HG02840 (cell line): ENCODE data around the gene NKD1.
A peak's percentile ranks its signal among the peaks of the same experiment; 100 is the strongest.

Source experiments
- ATAC-seq: cut with Tn5 transposase; IDR thresholded peaks from one replicate; pipeline ENCODE4 v1.9.1; 2021; ENCODE audit warnings: mild to moderate bottlenecking, moderate library complexity, moderate number of reproducible peaks; ENCODE audit not compliant: unreplicated experiment, low FRiP score

NKD1 gene

GRCh38 chr16:50537533-50538290, 10.5 kb upstream of the NKD1 start:
- no peak for ATAC-seq

GRCh38 chr16:50538411-50539052, 9.7 kb upstream of the NKD1 start:
- ATAC-seq: no peak

GRCh38 chr16:50539053-50539695, 9.0 kb upstream of the NKD1 start:
- ATAC-seq: no peak

- no peak for ATAC-seq
Observed at GRCh38 chr16:50539822-50540710, 8.1 kb upstream of the NKD1 start.

GRCh38 chr16:50540711-50541007, 7.5 kb upstream of the NKD1 start:
- no peak for ATAC-seq

- ATAC-seq: no peak
Observed at GRCh38 chr16:50542703-50543102, 5.5 kb upstream of the NKD1 start.

- ATAC-seq: no peak
Observed at GRCh38 chr16:50546125-50546524, 2.1 kb upstream of the NKD1 start.

GRCh38 chr16:50547340-50548124, 664 bp upstream of the NKD1 start:
- ATAC-seq: peak; percentile 19

GRCh38 chr16:50548909-50549560, 839 bp downstream of the NKD1 start:
- no peak for ATAC-seq

GRCh38 chr16:50549561-50549915, 1.3 kb downstream of the NKD1 start:
- no peak for ATAC-seq

- no peak for ATAC-seq
Observed at GRCh38 chr16:50550035-50550434, 1.8 kb downstream of the NKD1 start.

- ATAC-seq: no peak
Observed at GRCh38 chr16:50550866-50551641, 2.9 kb downstream of the NKD1 start.

GRCh38 chr16:50552476-50553101, 4.4 kb downstream of the NKD1 start:
- ATAC-seq: no peak

GRCh38 chr16:50553182-50553710, 5.0 kb downstream of the NKD1 start:
- ATAC-seq: no peak

- ATAC-seq: no peak
Observed at GRCh38 chr16:50553731-50554360, 5.7 kb downstream of the NKD1 start.

GRCh38 chr16:50555269-50555875, 7.2 kb downstream of the NKD1 start:
- no peak for ATAC-seq

- no peak for ATAC-seq
Observed at GRCh38 chr16:50555952-50556673, 7.9 kb downstream of the NKD1 start.
